ENCODE results near the gene POMGNT2. TPM values are rescaled to one million over a fixed set of nuclear protein-coding genes. Genes with fewer than 3 reads are reported as not detected.

The POMGNT2 gene
- total RNA-seq, 2 donors from 2014 or later: 12.7 to 14.5 TPM

GRCh38 chr3:43093974-43094373 is 11.9 kb downstream of the POMGNT2 start:
- Mint-ChIP-seq H3K27me3 (ENCODE audit: insufficient read depth) (no peaks in the 10 kb centered on the region), H3K9me3 (no peaks in the 10 kb centered on the region), H3K36me3 (ENCODE audit: low read depth) (no peaks in the 10 kb centered on the region), H3K4me1 (peaks cover 15% of the 10 kb centered on the region), H3K4me3 (no peak overlapping the region), H3K27ac (no peak overlapping the region)
- no peaks in the 10 kb centered on the region for H3K9me3 ChIP-seq (ENCODE audit: control insufficient read depth, low read length)
- no peak for TF ChIP-seq CTCF (conservative IDR thresholded peaks at IDR 0.05)
- 89 to 100% methylated on average over 1 to 2 of the region's 2 CpGs for WGBS, 2 experiments (ENCODE audit: insufficient coverage in 1 of 2, insufficient read length in 1 of 2)
- H3K27me3 ChIP-seq (ENCODE audit: control insufficient read depth, insufficient read depth, low read length, poor library complexity, severe bottlenecking): no peaks in the 10 kb centered on the region
- H3K9ac ChIP-seq (ENCODE audit: extremely low read depth, low read length, poor library complexity, severe bottlenecking): no peak overlapping the region
- DNase-seq: no peak
- H3K36me3 ChIP-seq (ENCODE audit: control insufficient read depth, insufficient read depth, low read length): no peaks in the 10 kb centered on the region
- H3K27ac ChIP-seq (ENCODE audit: low read depth, low read length): no peak overlapping the region
- no peak overlapping the region for H3K4me3 ChIP-seq (ENCODE audit: low read length)
- H3K4me1 ChIP-seq (ENCODE audit: control insufficient read depth, insufficient read depth, low read length): peaks cover 6% of the 10 kb centered on the region

- Histone ChIP-seq H3K4me3 (ENCODE audit: low read length) (no peak overlapping the region), H3K27ac (ENCODE audit: low read depth, low read length) (no peak overlapping the region), H3K27me3 (ENCODE audit: control insufficient read depth, insufficient read depth, low read length, poor library complexity, severe bottlenecking) (no peaks in the 10 kb centered on the region), H3K9ac (ENCODE audit: extremely low read depth, low read length, poor library complexity, severe bottlenecking) (no peak overlapping the region), H3K4me1 (ENCODE audit: control insufficient read depth, insufficient read depth, low read length) (peaks cover 6% of the 10 kb centered on the region), H3K36me3 (ENCODE audit: control insufficient read depth, insufficient read depth, low read length) (no peaks in the 10 kb centered on the region), H3K9me3 (ENCODE audit: control insufficient read depth, low read length) (no peaks in the 10 kb centered on the region)
- WGBS, 2 experiments (ENCODE audit: insufficient coverage in 1 of 2, insufficient read length in 1 of 2): 70% methylated on average over 1 of the region's 1 CpG; no CpG with 5 or more reads in 1 of the 2 experiments
- Mint-ChIP-seq H3K27me3 (ENCODE audit: insufficient read depth) (no peaks in the 10 kb centered on the region), H3K4me3 (no peak overlapping the region), H3K4me1 (peaks cover 15% of the 10 kb centered on the region), H3K36me3 (ENCODE audit: low read depth) (no peaks in the 10 kb centered on the region), H3K9me3 (no peaks in the 10 kb centered on the region), H3K27ac (no peak overlapping the region)
- no peak for TF ChIP-seq CTCF (conservative IDR thresholded peaks at IDR 0.05)
- no peak for DNase-seq
These were observed 12.9 kb downstream of the POMGNT2 start for GRCh38 chr3:43093006-43093405.

GRCh38 chr3:43091481-43091880 is 14.4 kb downstream of the POMGNT2 start:
- Histone ChIP-seq H3K9ac (ENCODE audit: extremely low read depth, low read length, poor library complexity, severe bottlenecking) (no peak overlapping the region), H3K27me3 (ENCODE audit: control insufficient read depth, insufficient read depth, low read length, poor library complexity, severe bottlenecking) (no peaks in the 10 kb centered on the region), H3K4me1 (ENCODE audit: control insufficient read depth, insufficient read depth, low read length) (peaks cover 2% of the 10 kb centered on the region), H3K27ac (ENCODE audit: low read depth, low read length) (no peak overlapping the region), H3K36me3 (ENCODE audit: control insufficient read depth, insufficient read depth, low read length) (no peaks in the 10 kb centered on the region), H3K9me3 (ENCODE audit: control insufficient read depth, low read length) (no peaks in the 10 kb centered on the region), H3K4me3 (ENCODE audit: low read length) (no peak overlapping the region)
- no peak for TF ChIP-seq CTCF (conservative IDR thresholded peaks at IDR 0.05)
- DNase-seq: no peak
- 94 to 100% methylated on average over 2 to 4 of the region's 4 CpGs for WGBS, 2 experiments (ENCODE audit: insufficient coverage in 1 of 2, insufficient read length in 1 of 2)
- Mint-ChIP-seq H3K27ac (no peak overlapping the region), H3K27me3 (ENCODE audit: insufficient read depth) (no peaks in the 10 kb centered on the region), H3K9me3 (no peaks in the 10 kb centered on the region), H3K36me3 (ENCODE audit: low read depth) (no peaks in the 10 kb centered on the region), H3K4me1 (peaks cover 4% of the 10 kb centered on the region), H3K4me3 (no peak overlapping the region)
